ENCODE data around the gene DRAXIN. TPM values are rescaled to one million over a fixed set of nuclear protein-coding genes. Genes with fewer than 3 reads are reported as not detected.
A peak's percentile ranks its signal among the peaks of the same experiment; 100 is the strongest.

DRAXIN gene
- total RNA-seq, 2 donors from 2014 or later = 0.12 to 0.30 TPM

GRCh38 chr1:11761285-11761684 lies 69.8 kb downstream of the DRAXIN start:
- Mint-ChIP-seq H3K27ac (no peak overlapping the region), H3K27me3 (ENCODE audit: low read depth) (peaks cover 27% of the 10 kb centered on the region), H3K9me3 (no peaks in the 10 kb centered on the region), H3K4me1 (ENCODE audit: low read depth) (peaks cover 12% of the 10 kb centered on the region), H3K36me3 (ENCODE audit: insufficient read depth in 2 of 2) (no peaks in the 10 kb centered on the region), H3K4me3 (no peak overlapping the region)
- DNase-seq = no peak
- ATAC-seq (replicated peaks in 1 of 2) = no peak

DNA sequence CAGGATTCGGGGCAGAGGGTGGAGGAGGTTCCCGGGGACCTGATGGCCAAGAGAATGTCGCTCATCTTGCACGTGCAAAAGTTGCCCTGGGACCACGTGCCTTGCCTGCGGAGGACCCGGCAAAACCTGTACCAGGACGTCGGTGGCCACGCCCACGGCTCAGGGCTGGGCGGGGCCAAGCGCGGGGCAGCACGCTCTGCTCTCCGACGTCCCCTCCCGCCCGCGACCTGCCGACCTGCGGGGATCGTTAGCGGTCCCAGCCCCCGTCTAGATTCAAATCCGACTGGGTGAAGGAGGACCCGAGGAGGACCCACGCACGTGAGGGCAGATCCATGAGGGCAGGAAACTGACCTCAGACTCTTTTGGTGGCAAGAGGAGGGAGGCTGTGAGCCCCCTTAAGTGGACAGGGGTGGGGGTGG lies 70.5 kb downstream of the DRAXIN start, which contains the start of gene C1orf167:
TSS of gene C1orf167 (plus strand) at position 206 of the 419 bp plus-strand sequence. CDS start 2,208 bp downstream, outside the sequence.
- Mint-ChIP-seq H3K27me3 (ENCODE audit: low read depth) (peaks cover 27% of the 10 kb centered on the region), H3K9me3 (no peaks in the 10 kb centered on the region), H3K27ac (no peak within 1 kb of the TSS), H3K36me3 (ENCODE audit: insufficient read depth in 2 of 2) (no peaks in the 10 kb centered on the region), H3K4me1 (ENCODE audit: low read depth) (peaks cover 12% of the 10 kb centered on the region), H3K4me3 (peak within 1 kb of the TSS in 1 of 2 donors; percentile 15)
- DNase-seq (peak; percentile 36 to 40), ATAC-seq (replicated peaks in 1 of 2) (peak; percentile 47 to 60)

GRCh38 chr1:11764115-11764514 lies 72.6 kb downstream of the DRAXIN start:
- Mint-ChIP-seq H3K9me3 (no peaks in the 10 kb centered on the region), H3K27me3 (ENCODE audit: low read depth) (peaks cover 27% of the 10 kb centered on the region), H3K36me3 (ENCODE audit: insufficient read depth in 2 of 2) (no peaks in the 10 kb centered on the region), H3K4me1 (ENCODE audit: low read depth) (peaks cover 12% of the 10 kb centered on the region), H3K27ac (no peak overlapping the region), H3K4me3 (no peak overlapping the region)
- DNase-seq = no peak
- no peak for ATAC-seq (replicated peaks in 1 of 2)

- no peak for DNase-seq
- Mint-ChIP-seq H3K36me3 (ENCODE audit: insufficient read depth in 2 of 2) (no peaks in the 10 kb centered on the region), H3K27me3 (ENCODE audit: low read depth) (peaks cover 27% of the 10 kb centered on the region), H3K4me1 (ENCODE audit: low read depth) (peaks cover 12% of the 10 kb centered on the region), H3K27ac (no peak overlapping the region), H3K9me3 (no peaks in the 10 kb centered on the region), H3K4me3 (no peak overlapping the region)
- no peak for ATAC-seq (replicated peaks in 1 of 2)
These were observed 73.0 kb downstream of the DRAXIN start for GRCh38 chr1:11764519-11764918.

- Mint-ChIP-seq H3K9me3 (no peaks in the 10 kb centered on the region), H3K4me1 (ENCODE audit: low read depth) (peaks cover 12% of the 10 kb centered on the region), H3K36me3 (ENCODE audit: insufficient read depth in 2 of 2) (no peaks in the 10 kb centered on the region), H3K4me3 (no peak overlapping the region), H3K27me3 (ENCODE audit: low read depth) (peaks cover 27% of the 10 kb centered on the region), H3K27ac (no peak overlapping the region)
- no peak for DNase-seq
- ATAC-seq (replicated peaks in 1 of 2) = no peak
These were observed 74.3 kb downstream of the DRAXIN start for GRCh38 chr1:11765661-11766428.

- ATAC-seq (replicated peaks in 1 of 2) = no peak
- H3K9me3 Mint-ChIP-seq = no peaks in the 10 kb centered on the region
These were observed 74.9 kb downstream of the DRAXIN start for GRCh38 chr1:11766429-11766776.

GRCh38 chr1:11767922-11768704 lies 76.6 kb downstream of the DRAXIN start:
- Mint-ChIP-seq H3K4me3 (no peak overlapping the region), H3K4me1 (ENCODE audit: low read depth) (no peaks in the 10 kb centered on the region), H3K9me3 (no peaks in the 10 kb centered on the region), H3K27me3 (ENCODE audit: low read depth) (peaks cover 9% of the 10 kb centered on the region), H3K36me3 (ENCODE audit: insufficient read depth in 2 of 2) (no peaks in the 10 kb centered on the region), H3K27ac (no peak overlapping the region)
- ATAC-seq (replicated peaks in 1 of 2) (no peak), DNase-seq (no peak)

More at GRCh38 chr1:11766429-11766776, 74.9 kb downstream of the DRAXIN start:
- Mint-ChIP-seq H3K4me1 (ENCODE audit: low read depth) (peaks cover 8% of the 10 kb centered on the region), H3K4me3 (no peak overlapping the region), H3K27ac (no peak overlapping the region), H3K36me3 (ENCODE audit: insufficient read depth in 2 of 2) (no peaks in the 10 kb centered on the region), H3K27me3 (ENCODE audit: low read depth) (peaks cover 21% of the 10 kb centered on the region)
- no peak for DNase-seq

DNA sequence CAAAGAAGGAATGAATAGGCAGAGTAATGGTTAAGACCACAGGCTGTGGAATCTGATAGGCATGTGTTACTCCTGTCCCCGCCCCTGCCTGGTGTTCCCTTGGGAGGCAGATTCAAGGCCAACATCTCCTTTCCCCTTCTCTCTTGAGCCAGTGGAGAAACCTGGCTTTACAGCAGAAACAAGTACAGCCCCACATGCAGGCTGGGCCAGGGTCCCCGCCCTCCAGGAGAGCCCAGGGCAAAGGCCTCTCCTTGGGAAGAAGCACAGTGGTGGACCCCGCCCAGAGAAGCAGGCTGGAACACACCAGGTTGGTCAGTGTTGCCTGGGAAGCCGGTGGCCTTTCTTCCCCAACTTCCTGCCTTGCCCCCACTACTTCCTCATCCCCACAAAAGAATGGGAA lies 77.3 kb downstream of the DRAXIN start:
- ATAC-seq (replicated peaks in 1 of 2) (no peak), DNase-seq (no peak)
- H3K4me1 Mint-ChIP-seq (ENCODE audit: low read depth) = no peaks in the 10 kb centered on the region
- no peaks in the 10 kb centered on the region for H3K9me3 Mint-ChIP-seq
- H3K4me3 Mint-ChIP-seq = no peak overlapping the region
- no peaks in the 10 kb centered on the region for H3K36me3 Mint-ChIP-seq (ENCODE audit: insufficient read depth in 2 of 2)
- peaks cover 2% of the 10 kb centered on the region for H3K27me3 Mint-ChIP-seq (ENCODE audit: low read depth)
- no peak overlapping the region for H3K27ac Mint-ChIP-seq

GRCh38 chr1:11769274-11769673 lies 77.8 kb downstream of the DRAXIN start:
- DNase-seq = no peak
- no peak for ATAC-seq (replicated peaks in 1 of 2)
- no peaks in the 10 kb centered on the region for H3K36me3 Mint-ChIP-seq (ENCODE audit: insufficient read depth in 2 of 2)

GRCh38 chr1:11770011-11770410 lies 78.5 kb downstream of the DRAXIN start:
- ATAC-seq (replicated peaks in 1 of 2) (no peak), DNase-seq (no peak)
- Mint-ChIP-seq H3K4me3 (no peak overlapping the region), H3K27ac (no peak overlapping the region), H3K9me3 (no peaks in the 10 kb centered on the region), H3K4me1 (ENCODE audit: low read depth) (no peaks in the 10 kb centered on the region), H3K27me3 (ENCODE audit: low read depth) (no peaks in the 10 kb centered on the region), H3K36me3 (ENCODE audit: insufficient read depth in 2 of 2) (no peaks in the 10 kb centered on the region)

More at GRCh38 chr1:11769274-11769673, 77.8 kb downstream of the DRAXIN start:
- Mint-ChIP-seq H3K27ac (no peak overlapping the region), H3K4me3 (no peak overlapping the region), H3K27me3 (ENCODE audit: low read depth) (no peaks in the 10 kb centered on the region), H3K4me1 (ENCODE audit: low read depth) (no peaks in the 10 kb centered on the region), H3K9me3 (no peaks in the 10 kb centered on the region)

DNA sequence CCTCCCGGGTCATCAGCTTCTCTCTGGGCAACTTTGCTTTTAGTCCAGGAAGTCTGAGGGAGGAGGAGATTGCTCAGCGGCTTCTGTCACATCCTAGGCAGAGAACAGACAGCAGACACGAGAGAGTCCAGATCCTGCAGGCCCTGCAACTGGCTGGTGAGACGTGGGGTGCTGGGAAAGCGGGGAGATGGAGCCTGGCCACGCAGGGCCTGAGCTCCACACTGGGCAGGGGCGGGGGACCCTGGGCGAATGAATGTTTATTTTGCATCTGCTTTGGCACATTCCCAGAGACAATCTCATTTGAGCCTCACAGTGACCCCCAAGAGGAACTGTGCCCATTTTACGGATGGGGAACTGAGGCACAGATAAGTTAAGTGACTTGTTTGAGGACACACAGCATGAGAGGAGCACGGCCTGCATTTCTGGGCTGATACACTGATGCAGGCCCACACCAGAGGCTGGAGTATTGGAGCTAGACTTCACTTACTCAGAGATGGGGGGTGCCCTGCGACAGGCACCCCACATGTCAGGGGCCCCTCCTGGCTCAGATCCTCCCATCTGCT lies 80.1 kb downstream of the DRAXIN start:
- H3K9me3 Mint-ChIP-seq = no peaks in the 10 kb centered on the region
- no peaks in the 10 kb centered on the region for H3K27me3 Mint-ChIP-seq (ENCODE audit: low read depth)
- no peak overlapping the region for H3K27ac Mint-ChIP-seq
- DNase-seq (no peak), ATAC-seq (replicated peaks in 1 of 2) (no peak)
- H3K4me3 Mint-ChIP-seq = no peak overlapping the region
- H3K4me1 Mint-ChIP-seq (ENCODE audit: low read depth) = no peaks in the 10 kb centered on the region
- H3K36me3 Mint-ChIP-seq (ENCODE audit: insufficient read depth in 2 of 2) = no peaks in the 10 kb centered on the region

GRCh38 chr1:11772458-11772857 lies 80.9 kb downstream of the DRAXIN start:
- Mint-ChIP-seq H3K36me3 (ENCODE audit: insufficient read depth in 2 of 2) (no peaks in the 10 kb centered on the region), H3K9me3 (no peaks in the 10 kb centered on the region), H3K27me3 (ENCODE audit: low read depth) (no peaks in the 10 kb centered on the region), H3K4me1 (ENCODE audit: low read depth) (no peaks in the 10 kb centered on the region), H3K4me3 (no peak overlapping the region), H3K27ac (no peak overlapping the region)
- no peak for DNase-seq
- no peak for ATAC-seq (replicated peaks in 1 of 2)

DNA sequence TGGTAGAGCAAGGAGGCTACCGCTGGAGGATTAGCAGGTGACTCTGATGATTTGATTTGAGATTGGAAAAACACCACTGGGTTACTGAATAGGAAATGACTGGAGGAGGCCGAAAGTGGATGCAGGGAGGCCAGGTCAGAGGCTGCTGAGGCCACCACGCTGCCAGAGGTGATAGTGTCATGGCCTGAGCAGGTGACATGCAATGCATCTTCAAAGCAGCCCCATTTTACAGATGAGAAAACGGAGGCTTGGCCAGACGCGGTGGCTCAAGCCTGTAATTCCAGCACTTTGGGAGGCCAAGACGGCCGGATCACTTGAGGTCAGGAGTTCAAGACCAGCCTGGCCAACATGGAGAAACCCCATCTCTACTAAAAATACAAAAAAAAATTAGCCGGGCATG lies 83.2 kb downstream of the DRAXIN start:
- Mint-ChIP-seq H3K36me3 (ENCODE audit: insufficient read depth in 2 of 2) (no peaks in the 10 kb centered on the region), H3K4me3 (no peak overlapping the region), H3K27me3 (ENCODE audit: low read depth) (no peaks in the 10 kb centered on the region), H3K9me3 (no peaks in the 10 kb centered on the region), H3K27ac (no peak overlapping the region), H3K4me1 (ENCODE audit: low read depth) (no peaks in the 10 kb centered on the region)
- ATAC-seq (replicated peaks in 1 of 2) (no peak), DNase-seq (no peak)

Measured in activated T-cell treated with anti-CD3 and anti-CD28 coated beads, Interleukin-2, amount 50 U/mL, for 72 hours (primary cell).